ENCODE data around the gene PGM1.

Gene PGM1

GRCh38 chr1:63705078-63705477, 111.9 kb downstream of the PGM1 start:
- DNase-seq = no peak

GRCh38 chr1:63709267-63709828, 116.1 kb downstream of the PGM1 start:
- no peak for DNase-seq

Data from GOT3 (cell line).